HCT116 (cell line): Measurements from ENCODE around the gene USH1C. TPM values are rescaled to one million over a fixed set of nuclear protein-coding genes. Genes with fewer than 3 reads are reported as not detected.
A peak's percentile ranks its signal among the peaks of the same experiment; 100 is the strongest.

Source experiments
- ATAC-seq: fragments of 200-7000 bp; cut with Tn5 transposase; 2 replicates; pipeline ENCODE4 v1.9.1; 2020; ENCODE audit warnings: mild to moderate bottlenecking, moderate library complexity
- BruUV-seq: library from RNA; stranded (reverse); fragments of 400-500 nt; replicated peaks from 2 replicates; lab custom pipeline; 2021; lab: Mats Ljungman, UMichigan
- CTCF ChIA-PET: fragments of 300-600 bp; sonication (Branson Sonifier 250); formaldehyde crosslinking; loops from one replicate; lab custom pipeline; 2021; ENCODE audit warnings: antibody characterized with exemption; lab: Charles Lee
- POLR2A ChIA-PET: fragments of 300-600, 350-600 bp; sonication (Branson Sonifier 250); formaldehyde crosslinking; loops from one replicate; lab custom pipeline; 2021; ENCODE audit warnings: antibody characterized with exemption; lab: Charles Lee
- RAD21 ChIA-PET, 2 experiments: fragments of 300-600 bp; sonication (Branson Sonifier 250); formaldehyde crosslinking; loops; one replicate each; lab custom pipeline; 2023; ENCODE audit warnings: low total read pairs in 2 of 2; ENCODE audit not compliant: uncharacterized antibody in 2 of 2, unreplicated experiment in 2 of 2, low non-redundant PET in 1 of 2; lab: Charles Lee
- DNase-seq: peaks from one replicate; pipeline ENCODE4 v3.0.0-alpha.2; 2010; ENCODE audit warnings: low read depth, low spot score
- H2AFZ ChIP-seq: fragments of 200-600 bp; shearing (Covaris generic), sonication (generic); 2 replicates; pipeline ENCODE4 v1.6.1; 2017; ENCODE audit warnings: low read depth, mixed run types, mixed read lengths, antibody characterized with exemption, low read length; ENCODE audit not compliant: poor library complexity, severe bottlenecking
- H3K27ac ChIP-seq: 2 replicates; pipeline ENCODE4 v1.5.1; 2012; ENCODE audit warnings: low read depth, low read length
- H3K27me3 ChIP-seq: fragments of 200-600 bp; sonication (generic); 2 replicates; pipeline ENCODE4 v1.6.1; 2016; ENCODE audit warnings: mixed run types, low read length, mixed read lengths; ENCODE audit not compliant: insufficient read depth
- H3K36me3 ChIP-seq, 2 experiments: fragments of 200-500 bp in 1 of 2; fragments of 200-600 bp in 1 of 2; sonication (Bioruptor generic) in 1 of 2; sonication (generic) in 1 of 2; 2 replicates each; pipeline versions ENCODE4 v1.5.1 to v1.6.1; 2014 to 2016; ENCODE audit warnings: low read length in 2 of 2, inconsistent platforms in 1 of 2, mixed read lengths in 1 of 2, mixed run types in 1 of 2; ENCODE audit not compliant: insufficient read depth in 2 of 2, control insufficient read depth in 1 of 2
- H3K4me1 ChIP-seq, 2 experiments: fragments of 200-600 bp in 1 of 2; sonication (generic) in 1 of 2; 2 replicates each; pipeline versions ENCODE4 v1.5.1 to v1.6.1; 2012 to 2017; ENCODE audit warnings: low read length in 2 of 2, inconsistent platforms in 1 of 2, mild to moderate bottlenecking in 1 of 2, mixed read lengths in 1 of 2, mixed run types in 1 of 2, moderate library complexity in 1 of 2; ENCODE audit not compliant: insufficient read depth in 2 of 2, control insufficient read depth in 1 of 2
- H3K4me2 ChIP-seq: fragments of 200-600 bp; sonication (generic); 2 replicates; pipeline ENCODE4 v1.6.1; 2017; ENCODE audit warnings: mixed run types, low read length, mixed read lengths
- H3K4me3 ChIP-seq, 2 experiments: fragments of 200-600 bp in 1 of 2; sonication (generic) in 1 of 2; replicated peaks in 1 of 2; 2 replicates each; pipeline ENCODE4 v1.5.1; 2011 to 2016; ENCODE audit warnings: low read length in 2 of 2, control low read depth in 1 of 2, low read depth in 1 of 2, mild to moderate bottlenecking in 1 of 2, mixed read lengths in 1 of 2, mixed run types in 1 of 2
- H3K79me2 ChIP-seq: fragments of 200-600 bp; sonication (generic); 2 replicates; pipeline ENCODE4 v1.6.1; 2017; ENCODE audit warnings: mild to moderate bottlenecking, mixed run types, low read length, moderate library complexity, mixed read lengths; ENCODE audit not compliant: insufficient read depth
- H3K9ac ChIP-seq: fragments of 200-600 bp; sonication (generic); 2 replicates; pipeline ENCODE4 v1.6.1; 2016; ENCODE audit warnings: low read length, mixed read lengths
- H3K9me2 ChIP-seq: fragments of 200-600 bp; sonication (generic), shearing (Covaris generic); 2 replicates; pipeline ENCODE4 v1.6.1; 2017; ENCODE audit warnings: mixed run types, mild to moderate bottlenecking, moderate library complexity; ENCODE audit not compliant: insufficient read depth
- H3K9me3 ChIP-seq, 2 experiments: fragments of 200-500 bp in 1 of 2; fragments of 200-600 bp in 1 of 2; sonication (Bioruptor generic) in 1 of 2; sonication (generic) in 1 of 2; 2 replicates each; pipeline ENCODE4 v1.6.1; 2014 to 2017; ENCODE audit warnings: low read length in 2 of 2, mixed read lengths in 2 of 2, inconsistent platforms in 1 of 2, low read depth in 1 of 2, mild to moderate bottlenecking in 1 of 2, mixed run types in 1 of 2, moderate library complexity in 1 of 2; ENCODE audit not compliant: control insufficient read depth in 1 of 2, insufficient read depth in 1 of 2
- H4K20me1 ChIP-seq: fragments of 200-600 bp; sonication (generic), shearing (Covaris generic); 2 replicates; pipeline ENCODE4 v1.6.1; 2017; ENCODE audit warnings: mixed run types, mild to moderate bottlenecking, moderate library complexity; ENCODE audit not compliant: insufficient read depth
- CBX3 ChIP-seq: IDR thresholded peaks from 2 replicates; pipeline ENCODE4 v1.6.1; 2012; ENCODE audit warnings: low read depth
- CEBPB ChIP-seq: IDR thresholded peaks from 2 replicates; pipeline ENCODE4 v1.6.1; 2012; ENCODE audit warnings: low read depth
- EGR1 ChIP-seq: IDR thresholded peaks from 2 replicates; pipeline ENCODE4 v1.6.1; 2012; ENCODE audit warnings: low read depth
- ELF1 ChIP-seq: IDR thresholded peaks from 2 replicates; pipeline ENCODE4 v1.6.1; 2012; ENCODE audit warnings: low read depth, borderline replicate concordance
- EZH2 ChIP-seq: fragments of 200-600 bp; sonication (generic); IDR thresholded peaks from 2 replicates; pipeline ENCODE4 v1.6.1; 2017; ENCODE audit warnings: antibody characterized with exemption, mixed run types
- EZH2phosphoT487 ChIP-seq: fragments of 200-600 bp; IDR thresholded peaks from 2 replicates; pipeline ENCODE4 v1.6.1; 2018; ENCODE audit warnings: antibody characterized with exemption, borderline replicate concordance
- JUND ChIP-seq: IDR thresholded peaks from 2 replicates; pipeline ENCODE4 v1.6.1; 2012
- POLR2A ChIP-seq: IDR thresholded peaks from 2 replicates; pipeline ENCODE4 v1.7.0; 2011; ENCODE audit warnings: borderline replicate concordance; ENCODE audit not compliant: insufficient read depth, insufficient read length; ENCODE audit errors: extremely low read depth
- POLR2AphosphoS5 ChIP-seq: IDR thresholded peaks from 2 replicates; pipeline ENCODE4 v1.6.1; 2011; ENCODE audit warnings: mild to moderate bottlenecking, low read depth, low read length, moderate library complexity
- RAD21 ChIP-seq: IDR thresholded peaks from 2 replicates; pipeline ENCODE4 v1.6.1; 2012; ENCODE audit warnings: low read depth, mild to moderate bottlenecking
- SIN3A ChIP-seq: IDR thresholded peaks from 2 replicates; pipeline ENCODE4 v1.6.1; 2012; ENCODE audit warnings: low read depth
- SP1 ChIP-seq: IDR thresholded peaks from 2 replicates; pipeline ENCODE4 v1.6.1; 2012; ENCODE audit warnings: low read depth
- SRF ChIP-seq: IDR thresholded peaks from 2 replicates; pipeline ENCODE4 v1.6.1; 2012; ENCODE audit warnings: low read depth
- YY1 ChIP-seq: IDR thresholded peaks from 2 replicates; pipeline ENCODE4 v1.6.1; 2011; ENCODE audit warnings: low read length, low read depth, moderate library complexity, mild to moderate bottlenecking; ENCODE audit not compliant: insufficient replicate concordance; ENCODE audit errors: extremely low read depth
- ZBTB33 ChIP-seq: IDR thresholded peaks from 2 replicates; pipeline ENCODE4 v1.6.1; 2011; ENCODE audit warnings: mild to moderate bottlenecking, low read length, moderate library complexity; ENCODE audit not compliant: insufficient replicate concordance; ENCODE audit errors: extremely low read depth
- ZFX ChIP-seq: fragments of 450-650 bp; IDR thresholded peaks from 2 replicates; pipeline ENCODE4 v1.6.1; 2017
- ZNF274 ChIP-seq: fragments of 200-500 bp; sonication (Bioruptor generic); IDR thresholded peaks from 2 replicates; pipeline ENCODE4 v1.6.1; 2014; ENCODE audit warnings: mild to moderate bottlenecking, low read depth, low read length, inconsistent platforms
- intact Hi-C: fragments of 100-400 bp; cut with micrococcal nuclease; formaldehyde crosslinking; loops from 2 replicates; pipeline ENCODE4 v1.10.0; 2022
- total RNA-seq: library from RNA; stranded (reverse); gene quantifications from one replicate; pipeline ENCODE4 v1.2.1, GENCODE V29; 2021; ENCODE audit not compliant: unreplicated experiment
- TF ChIP-seq, protein P1 (sequence below): IDR thresholded peaks from 2 replicates; pipeline ENCODE4 v1.6.1; 2012; ENCODE audit warnings: low read depth

USH1C gene
- total RNA-seq, 1 experiment from 2014 or later: 13.4 TPM

DNA sequence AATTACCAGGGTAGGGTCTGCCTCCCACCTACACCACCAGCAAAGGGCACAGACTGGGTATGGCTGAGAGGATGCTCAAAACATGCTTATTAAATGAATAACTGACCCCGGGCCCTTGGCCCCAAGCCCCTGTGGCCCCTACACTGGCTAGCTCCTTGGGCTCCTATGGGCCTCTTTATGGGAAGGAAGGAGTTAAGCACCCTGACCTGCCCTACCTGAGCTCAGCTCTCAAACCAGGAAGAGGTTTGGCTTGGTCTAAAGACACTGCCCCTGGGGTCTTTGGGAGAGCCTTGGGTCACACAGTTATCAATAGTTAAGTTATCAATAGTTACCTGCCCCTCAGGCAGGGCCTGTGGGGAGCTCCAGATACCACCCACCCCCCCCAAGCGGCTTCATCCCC lies 1.2 kb downstream of the USH1C start:
- intact Hi-C loops: no loop called here
- Histone ChIP-seq H3K9me2 (no peaks in the 10 kb centered on the region), H2AFZ (no peak overlapping the region), H3K9ac (peak overlapping the region; percentile 70; the same call in 1 of the 2 replicates), H4K20me1 (no peaks in the 10 kb centered on the region), H3K4me1 (peaks cover 4 to 22% of the 10 kb centered on the region in 2 experiments; a peak in 3 of 4 replicates), H3K27me3 (no peaks in the 10 kb centered on the region), H3K36me3 (no peaks in the 10 kb centered on the region), H3K27ac (no peak overlapping the region), H3K4me2 (peak overlapping the region; percentile 84), H3K79me2 (no peaks in the 10 kb centered on the region), H3K9me3 (no peaks in the 10 kb centered on the region), H3K4me3 (peak overlapping the region; percentile 65 to 88)
- RAD21 ChIA-PET: no interaction called here
- TF ChIP-seq YY1 (no peak), POLR2A (no peak), EGR1 (no peak), EZH2 (no peak), ZFX (no peak), ELF1 (no peak), JUND (no peak), ZBTB33 (no peak), SP1 (no peak), CEBPB (no peak), ZNF274 (no peak), SIN3A (no peak), RAD21 (no peak), CBX3 (no peak), SRF (no peak), POLR2AphosphoS5 (no peak), EZH2phosphoT487 (no peak)
- TF ChIP-seq, protein P1, sequence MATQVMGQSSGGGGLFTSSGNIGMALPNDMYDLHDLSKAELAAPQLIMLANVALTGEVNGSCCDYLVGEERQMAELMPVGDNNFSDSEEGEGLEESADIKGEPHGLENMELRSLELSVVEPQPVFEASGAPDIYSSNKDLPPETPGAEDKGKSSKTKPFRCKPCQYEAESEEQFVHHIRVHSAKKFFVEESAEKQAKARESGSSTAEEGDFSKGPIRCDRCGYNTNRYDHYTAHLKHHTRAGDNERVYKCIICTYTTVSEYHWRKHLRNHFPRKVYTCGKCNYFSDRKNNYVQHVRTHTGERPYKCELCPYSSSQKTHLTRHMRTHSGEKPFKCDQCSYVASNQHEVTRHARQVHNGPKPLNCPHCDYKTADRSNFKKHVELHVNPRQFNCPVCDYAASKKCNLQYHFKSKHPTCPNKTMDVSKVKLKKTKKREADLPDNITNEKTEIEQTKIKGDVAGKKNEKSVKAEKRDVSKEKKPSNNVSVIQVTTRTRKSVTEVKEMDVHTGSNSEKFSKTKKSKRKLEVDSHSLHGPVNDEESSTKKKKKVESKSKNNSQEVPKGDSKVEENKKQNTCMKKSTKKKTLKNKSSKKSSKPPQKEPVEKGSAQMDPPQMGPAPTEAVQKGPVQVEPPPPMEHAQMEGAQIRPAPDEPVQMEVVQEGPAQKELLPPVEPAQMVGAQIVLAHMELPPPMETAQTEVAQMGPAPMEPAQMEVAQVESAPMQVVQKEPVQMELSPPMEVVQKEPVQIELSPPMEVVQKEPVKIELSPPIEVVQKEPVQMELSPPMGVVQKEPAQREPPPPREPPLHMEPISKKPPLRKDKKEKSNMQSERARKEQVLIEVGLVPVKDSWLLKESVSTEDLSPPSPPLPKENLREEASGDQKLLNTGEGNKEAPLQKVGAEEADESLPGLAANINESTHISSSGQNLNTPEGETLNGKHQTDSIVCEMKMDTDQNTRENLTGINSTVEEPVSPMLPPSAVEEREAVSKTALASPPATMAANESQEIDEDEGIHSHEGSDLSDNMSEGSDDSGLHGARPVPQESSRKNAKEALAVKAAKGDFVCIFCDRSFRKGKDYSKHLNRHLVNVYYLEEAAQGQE: no peak
- POLR2A ChIA-PET: no interaction called here
- DNase-seq (no peak), ATAC-seq (no peak)
- CTCF ChIA-PET: interaction anchor here (1.1 to 1.5 kb wide), 2 partner anchors 15 to 188 kb away, joined by 4 to 8 read pairs; no protein-coding TSS in a partner anchor
- no TSS peak for BruUV-seq
